ENCODE measurements around the gene PAPSS2.
A peak's percentile ranks its signal among the peaks of the same experiment; 100 is the strongest.
"Not testable (repeated sequence)": the region's sequence is repeated elsewhere in the genome, so short reads cannot be mapped to it uniquely, and the experiment has no call there.

PAPSS2 gene

DNA sequence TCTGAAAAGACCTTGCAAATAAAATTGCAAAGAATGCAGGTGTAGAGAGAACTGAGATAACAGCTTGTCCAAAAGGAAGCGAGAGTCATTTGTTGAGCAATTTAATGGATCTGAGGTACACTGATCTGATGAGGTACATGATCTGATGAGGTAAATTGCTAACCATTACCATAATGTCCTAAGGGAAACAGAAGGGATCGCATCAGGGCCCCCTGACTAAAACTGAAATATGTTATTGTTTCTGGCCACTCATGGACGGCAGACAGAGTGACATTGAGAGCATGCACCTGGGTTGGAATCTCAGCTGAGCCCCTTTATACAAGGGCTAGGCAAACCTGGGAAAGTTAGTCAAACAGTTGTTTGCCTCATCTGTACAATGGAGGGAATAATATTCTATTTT is 15.8 kb upstream of the PAPSS2 start:
- no peak for DNase-seq

DNA sequence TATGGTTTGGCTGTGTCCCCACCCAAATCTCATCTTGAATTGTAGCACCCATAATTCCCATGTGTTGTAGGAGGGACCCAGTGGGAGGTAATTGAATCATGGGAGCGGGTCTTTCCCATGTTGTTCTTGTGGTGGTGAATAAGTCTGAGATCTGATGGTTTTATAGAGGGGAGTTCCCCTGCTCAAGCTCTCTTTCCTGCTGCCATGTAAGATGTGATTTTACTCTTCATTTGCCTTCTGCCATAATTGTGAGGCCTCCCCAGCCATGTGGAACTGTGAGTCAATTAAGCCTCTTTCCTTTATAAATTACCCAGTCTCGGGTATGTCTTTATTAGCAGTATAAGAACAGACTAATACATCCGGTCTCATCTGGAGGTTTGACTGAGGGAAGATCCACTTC is 15.2 kb upstream of the PAPSS2 start:
- DNase-seq, result not testable (repeated sequence)

DNA sequence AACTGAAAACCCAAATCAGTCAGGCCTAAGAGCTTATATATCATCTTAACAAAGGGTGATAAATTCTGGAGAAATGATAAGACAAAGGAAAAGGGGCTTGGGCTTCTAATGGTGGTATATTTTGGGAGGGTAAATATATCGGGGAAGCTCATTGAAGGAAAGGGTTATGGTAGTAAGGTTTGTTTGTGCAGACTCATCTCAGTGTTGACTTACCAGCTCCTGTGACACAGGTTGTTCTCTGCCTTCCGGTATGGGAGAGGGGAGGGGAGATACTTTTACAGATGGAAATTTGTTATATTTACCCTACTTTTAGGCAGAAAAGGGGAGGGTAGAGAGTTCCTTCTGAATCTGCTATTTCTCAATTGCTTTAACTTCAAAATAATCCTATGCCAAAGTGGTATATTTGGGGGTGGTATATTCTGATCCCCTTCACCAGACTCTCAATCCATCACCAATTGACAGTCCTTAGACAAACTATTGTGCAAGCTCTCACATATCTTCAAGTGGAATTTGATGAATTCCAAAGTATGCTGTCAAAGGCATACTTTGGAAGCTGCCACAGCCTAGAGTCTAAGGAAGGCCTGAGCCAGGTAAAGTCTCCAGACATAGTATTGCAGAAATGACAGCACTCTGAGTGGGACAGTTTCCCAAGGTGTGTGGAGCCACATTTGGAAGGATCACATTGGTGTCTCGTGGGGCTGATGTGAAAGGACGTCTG is 13.3 kb upstream of the PAPSS2 start:
- DNase-seq, result no peak

DNA sequence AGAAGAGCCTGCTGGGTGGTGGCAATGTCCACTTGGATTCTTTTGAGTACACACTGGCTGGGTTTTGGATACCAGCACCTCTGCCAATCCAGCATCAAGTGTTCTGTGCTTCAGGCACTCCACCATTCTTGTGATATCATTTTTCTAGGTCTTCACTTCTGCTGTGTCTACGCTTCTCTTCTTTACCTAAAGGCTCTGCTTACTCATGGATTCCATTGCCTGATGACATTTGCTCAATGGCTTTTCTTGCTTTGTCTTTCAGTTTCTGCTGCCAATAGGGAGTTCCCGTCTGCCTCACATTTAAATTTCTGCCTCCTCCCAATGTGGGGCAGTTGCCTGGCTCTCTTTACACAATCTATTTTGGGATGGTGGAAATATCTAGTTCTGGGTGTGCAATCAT is 12.7 kb upstream of the PAPSS2 start:
- no peak for DNase-seq

DNA sequence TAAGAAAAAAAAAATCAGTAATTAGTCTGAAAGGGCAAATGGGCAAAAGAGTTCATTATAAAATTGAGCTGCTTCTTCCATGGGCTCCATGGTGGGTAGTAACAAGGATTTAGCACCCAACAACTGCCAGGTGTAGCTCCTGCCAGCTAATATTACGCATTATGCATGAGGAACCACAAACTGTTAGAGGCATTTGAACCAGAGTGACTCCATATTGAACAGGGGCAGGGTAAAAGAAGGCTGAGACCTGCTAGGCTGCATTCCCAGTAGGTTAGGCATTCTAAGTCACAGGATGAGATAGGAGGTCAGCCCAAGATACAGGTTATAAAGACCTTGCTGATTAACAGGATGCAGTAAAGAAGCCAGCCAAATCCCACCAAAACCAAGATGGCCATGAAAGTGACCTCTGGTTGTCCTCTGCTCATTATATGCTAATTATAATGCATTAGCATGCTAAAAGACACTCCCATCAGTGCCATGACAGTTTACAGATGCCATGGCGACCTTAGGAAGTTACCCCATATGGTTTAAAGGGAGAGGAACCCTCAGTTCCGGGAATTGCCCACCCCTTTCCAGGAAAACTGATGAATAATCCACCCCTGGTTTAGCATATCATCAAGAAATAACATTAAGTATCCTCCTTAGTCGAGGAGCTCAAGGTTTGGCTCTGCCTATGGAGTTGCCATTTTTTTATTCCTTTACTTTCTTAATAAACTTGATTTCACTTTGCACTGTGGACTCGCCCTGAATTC is 8.7 kb upstream of the PAPSS2 start:
- DNase-seq, result no peak

GRCh38 chr10:87651801-87652200 is 7.9 kb upstream of the PAPSS2 start:
- no peak for DNase-seq

GRCh38 chr10:87652261-87652660 is 7.4 kb upstream of the PAPSS2 start:
- no peak for DNase-seq

GRCh38 chr10:87654212-87654611 is 5.5 kb upstream of the PAPSS2 start:
- DNase-seq, result no peak

GRCh38 chr10:87656431-87657072 is 3.1 kb upstream of the PAPSS2 start:
- DNase-seq, result peak; percentile 23

DNA sequence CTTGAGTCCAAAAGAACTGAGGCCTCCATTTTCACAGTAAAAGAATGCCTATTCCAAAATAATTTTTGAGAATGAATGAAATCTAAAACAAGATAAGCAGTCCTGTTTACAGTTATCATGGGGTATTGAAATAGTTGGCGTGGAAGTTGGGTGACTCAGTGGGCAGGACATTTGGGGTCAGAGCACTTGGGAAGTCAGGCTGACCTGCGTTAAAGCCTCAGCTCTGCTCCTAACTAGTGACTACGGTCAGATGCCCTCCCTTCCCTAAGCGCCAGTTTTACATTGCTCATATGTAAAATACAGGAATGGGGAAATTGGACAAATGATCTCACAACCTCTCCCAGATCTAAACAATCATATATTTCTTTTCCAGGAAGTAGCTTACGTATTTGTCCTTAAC is 2.3 kb upstream of the PAPSS2 start:
- no peak for DNase-seq

DNA sequence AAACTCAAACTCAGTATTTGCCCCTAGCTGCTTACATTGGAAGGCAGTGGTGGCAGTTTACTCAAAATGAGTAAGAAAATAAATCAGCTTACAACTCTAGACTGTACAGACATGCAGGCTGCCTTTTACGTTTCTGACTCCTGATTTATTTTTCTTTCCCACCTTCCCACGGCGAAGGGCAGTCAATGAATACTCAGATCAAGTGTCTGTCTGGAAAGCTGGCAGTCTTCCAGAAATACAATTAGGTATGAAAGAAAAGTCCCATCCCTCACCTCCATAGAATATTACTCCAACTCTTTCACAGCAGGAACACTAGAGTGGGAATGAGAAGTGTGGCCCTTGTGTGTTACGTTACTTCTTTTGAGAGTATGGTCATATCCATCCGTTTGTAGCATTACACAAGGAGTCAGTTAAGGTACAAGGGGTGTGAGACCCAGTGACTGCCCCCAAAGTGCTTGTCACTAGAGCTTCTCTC is 1.3 kb upstream of the PAPSS2 start:
- DNase-seq, result no peak

- DNase-seq, result no peak
Observed at GRCh38 chr10:87658858-87659555, 671 bp upstream of the PAPSS2 start.

GRCh38 chr10:87660484-87661133 is 931 bp downstream of the PAPSS2 start:
- no peak for DNase-seq

- DNase-seq, result no peak
Observed at GRCh38 chr10:87661861-87662785, 2.4 kb downstream of the PAPSS2 start.

DNA sequence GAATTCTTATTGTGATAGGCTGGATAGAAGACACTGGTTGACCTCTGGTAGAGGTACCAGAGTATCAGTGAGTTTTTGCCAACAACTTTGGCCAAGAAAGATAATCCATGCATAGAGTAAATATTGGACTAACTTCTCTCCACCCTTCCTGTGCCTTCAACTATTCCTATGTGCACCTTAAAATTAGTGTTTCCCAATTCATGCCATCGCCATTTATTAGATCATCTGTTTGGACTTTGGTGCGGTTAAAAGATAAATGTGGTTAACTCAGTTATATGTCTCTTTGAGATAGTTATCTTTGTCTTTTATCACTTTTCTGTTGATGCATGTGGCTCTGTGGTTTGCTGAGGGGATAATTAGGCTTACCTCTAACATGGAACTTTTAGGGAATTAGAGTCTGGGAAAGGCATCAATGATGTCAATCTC is 4.6 kb downstream of the PAPSS2 start:
- no peak for DNase-seq

GRCh38 chr10:87667493-87667892 is 7.8 kb downstream of the PAPSS2 start:
- no peak for DNase-seq

- DNase-seq, result no peak
Observed at GRCh38 chr10:87668324-87669074, 8.8 kb downstream of the PAPSS2 start.

GRCh38 chr10:87669752-87670151 is 10.1 kb downstream of the PAPSS2 start:
- DNase-seq, result no peak

DNA sequence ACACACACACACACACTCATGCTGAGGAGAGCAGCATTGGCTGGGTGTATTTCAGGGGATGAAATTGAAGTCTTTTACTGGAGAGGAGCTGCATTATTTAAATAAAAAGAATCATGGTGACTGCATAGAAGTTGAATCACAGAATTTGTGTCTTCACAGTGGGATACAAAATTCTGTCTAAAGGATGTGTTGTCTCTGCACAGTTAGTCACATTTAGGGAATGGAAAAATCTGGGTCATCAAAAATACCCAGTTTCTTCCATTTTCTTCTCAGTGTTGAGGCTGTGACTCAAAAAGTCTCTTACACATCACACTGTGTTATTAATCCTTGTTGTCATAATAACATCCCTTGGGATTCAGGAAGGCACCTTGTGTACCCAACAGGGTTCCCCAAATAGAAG is 10.9 kb downstream of the PAPSS2 start:
- no peak for DNase-seq

- DNase-seq, result no peak
Observed at GRCh38 chr10:87671139-87671815, 11.6 kb downstream of the PAPSS2 start.
